ENCODE data around the gene HCN4.
A peak's percentile ranks its signal among the peaks of the same experiment; 100 is the strongest.

- no peak for TF ChIP-seq CTCF (IDR thresholded peaks at IDR 0.05; ENCODE audit: control extremely low read depth in 1 of 3, insufficient read depth in 1 of 3, low read depth in 1 of 3, low read length in 3 of 3)
- TF ChIP-seq EZH2 (IDR thresholded peaks at IDR 0.05; ENCODE audit: low read depth, low read length, severe bottlenecking), result peak; percentile 39
- TF ChIP-seq POLR2A (IDR thresholded peaks at IDR 0.05; ENCODE audit: control extremely low read depth in 1 of 2, low read depth in 2 of 2, low read length in 2 of 2), result no peak
Measured at GRCh38 chr15:73369154-73369694, 466 bp upstream of the HCN4 start.
